GM13976 (cell line): ENCODE data around the gene PKDREJ.

Source experiments
- DNase-seq: peaks from one replicate; pipeline ENCODE4 v3.0.0; 2012; ENCODE audit warnings: low spot score
- CTCF ChIP-seq: IDR thresholded peaks from 2 replicates; pipeline ENCODE4 v1.5.1; 2012; ENCODE audit warnings: borderline replicate concordance, mild to moderate bottlenecking; ENCODE audit not compliant: insufficient read depth; ENCODE audit errors: extremely low read depth, missing control alignments, control extremely low read depth
- in situ Hi-C: fragments of 300-500 bp; cut with MboI; formaldehyde crosslinking; loops from one replicate; pipeline ENCODE4 v1.12.0; 2022; ENCODE audit warnings: low sequenced_read_pairs, mixed read lengths, inconsistent platforms; ENCODE audit not compliant: unreplicated experiment

PKDREJ gene

GRCh38 chr22:46241396-46242007 is 21.6 kb downstream of the PKDREJ start:
- no peak for TF ChIP-seq CTCF
- in situ Hi-C loops: no loop called here
- no peak for DNase-seq

- DNase-seq: no peak
- in situ Hi-C loops: no loop called here
- TF ChIP-seq CTCF: no peak
Observed at GRCh38 chr22:46240907-46241306, 22.2 kb downstream of the PKDREJ start.

- DNase-seq: no peak
- no peak for TF ChIP-seq CTCF
- in situ Hi-C loops: no loop called here
Observed at GRCh38 chr22:46240506-46240905, 22.6 kb downstream of the PKDREJ start.

- in situ Hi-C loops: no loop called here
- no peak for DNase-seq
- TF ChIP-seq CTCF: no peak
Observed at GRCh38 chr22:46240073-46240472, 23.1 kb downstream of the PKDREJ start.

GRCh38 chr22:46239261-46240048 is 23.7 kb downstream of the PKDREJ start:
- in situ Hi-C loops: no loop called here
- DNase-seq: no peak
- no peak for TF ChIP-seq CTCF

GRCh38 chr22:46238541-46238940 is 24.6 kb downstream of the PKDREJ start:
- in situ Hi-C loops: no loop called here
- no peak for DNase-seq
- no peak for TF ChIP-seq CTCF
